Upper lobe of right lung (tissue), 1 donor: ENCODE measurements around the gene ZFAND6. TPM values are rescaled to one million over a fixed set of nuclear protein-coding genes. Genes with fewer than 3 reads are reported as not detected.
"Not testable (repeated sequence)": the region's sequence is repeated elsewhere in the genome, so short reads cannot be mapped to it uniquely, and the experiment has no call there.

Source experiments
- ATAC-seq: fragments of 200-7000 bp; cut with Tn5 transposase; one replicate; pipeline ENCODE4 v1.9.1; 2020; ENCODE audit warnings: mild to moderate bottlenecking, moderate library complexity
- DNase-seq: peaks from one replicate; pipeline ENCODE4 v3.0.0-alpha.2; 2020
- H3K27ac ChIP-seq: fragments of 200-600 bp; one replicate; pipeline ENCODE4 v1.8.0; 2022
- H3K27me3 ChIP-seq: fragments of 200-600 bp; one replicate; pipeline ENCODE4 v1.8.0; 2022; ENCODE audit warnings: mild to moderate bottlenecking
- H3K36me3 ChIP-seq: fragments of 200-600 bp; one replicate; pipeline ENCODE4 v1.8.0; 2022
- H3K4me1 ChIP-seq: fragments of 200-600 bp; one replicate; pipeline ENCODE4 v1.8.0; 2022
- H3K4me3 ChIP-seq: fragments of 200-600 bp; one replicate; pipeline ENCODE4 v1.8.0; 2022; ENCODE audit warnings: mild to moderate bottlenecking
- H3K9me3 ChIP-seq: fragments of 200-600 bp; one replicate; pipeline ENCODE4 v1.8.0; 2022
- intact Hi-C: fragments of 100-400 bp; cut with DNase I; formaldehyde crosslinking; loops from one replicate; pipeline ENCODE4 v1.11.0; 2022
- total RNA-seq: library from RNA; stranded (reverse); fragmentation: NEBNext Ultra II Directional; extraction: Animal tissue kit (Norgen Biotek cat#: 25700); gene quantifications from one replicate; pipeline ENCODE4 v1.2.1, GENCODE V29; 2021
- TF ChIP-seq, protein P1 (sequence below): fragments of 200-600 bp; IDR thresholded peaks from one replicate; pipeline ENCODE4 v1.8.0; 2022; ENCODE audit warnings: antibody characterized with exemption
- donor health status: DM: no; HTN: yes; CAD: no; lungs with severe emphysema.

Gene ZFAND6
- total RNA-seq, 1 donor from 2014 or later, result 79.5 TPM

DNA sequence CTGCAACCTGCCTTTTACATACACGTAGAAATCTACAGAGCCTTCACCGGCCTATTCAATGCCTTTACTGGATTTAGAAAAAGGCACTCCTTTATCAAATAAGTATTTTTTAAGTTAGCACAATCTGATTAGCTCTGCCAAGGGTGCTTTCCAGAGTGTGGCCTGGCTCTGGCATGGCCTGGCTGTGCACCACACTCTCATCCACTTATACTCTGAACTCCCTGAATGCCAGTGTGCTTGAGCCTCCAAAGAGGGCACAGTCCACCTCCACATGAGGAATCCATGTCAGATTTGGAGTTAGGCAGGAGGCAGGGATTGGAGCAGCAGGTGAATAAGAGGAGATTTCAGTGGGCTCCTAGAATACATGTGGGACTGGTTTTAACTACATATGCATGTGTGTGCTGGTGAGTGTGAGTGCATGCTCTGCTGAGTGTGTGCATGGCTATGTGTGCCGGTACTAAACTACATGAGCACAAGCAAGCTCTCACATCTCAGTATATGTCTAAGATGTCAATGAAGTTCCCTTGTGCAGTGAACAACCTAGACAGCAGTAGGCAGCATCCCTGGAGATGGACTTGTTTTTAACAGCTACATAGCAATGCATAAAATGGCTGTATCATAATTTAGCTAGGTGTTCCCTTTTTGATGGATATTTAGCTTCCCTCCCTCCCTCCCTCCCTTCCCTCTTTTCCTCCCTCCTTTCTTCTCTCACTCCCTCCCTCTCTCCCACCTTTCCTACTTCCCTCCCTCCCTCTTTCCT, 17.8 kb upstream of the ZFAND6 start:
- peak; percentile 86 for ATAC-seq
- intact Hi-C loops, result no loop called here
- no peaks in the 10 kb centered on the region for H3K4me1 ChIP-seq

DNA sequence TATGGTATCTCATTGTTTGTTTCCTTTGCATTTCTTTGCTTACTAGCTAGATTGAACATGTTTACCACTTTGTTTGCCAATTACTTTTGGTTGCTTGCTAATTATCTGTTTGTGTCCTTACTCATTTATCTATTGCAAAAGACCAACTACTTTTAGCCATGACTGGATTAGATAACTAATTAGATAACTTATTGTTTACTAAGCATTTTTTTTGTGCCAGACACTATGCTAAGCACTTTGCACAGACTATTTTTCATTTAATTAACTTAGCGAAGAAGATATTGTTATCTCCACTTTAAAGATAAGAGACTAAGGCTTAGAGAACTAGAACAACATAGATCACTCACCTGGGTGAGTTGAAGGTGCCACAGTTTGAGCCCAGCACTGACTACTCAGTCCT, 16.9 kb upstream of the ZFAND6 start:
- intact Hi-C loops, result no loop called here
- ATAC-seq (no peak), DNase-seq (no peak)
- H3K9me3 ChIP-seq, result no peaks in the 10 kb centered on the region
- no peak overlapping the region for H3K4me3 ChIP-seq
- H3K27me3 ChIP-seq, result no peaks in the 10 kb centered on the region
- H3K27ac ChIP-seq, result no peak overlapping the region
- TF ChIP-seq, protein P1, sequence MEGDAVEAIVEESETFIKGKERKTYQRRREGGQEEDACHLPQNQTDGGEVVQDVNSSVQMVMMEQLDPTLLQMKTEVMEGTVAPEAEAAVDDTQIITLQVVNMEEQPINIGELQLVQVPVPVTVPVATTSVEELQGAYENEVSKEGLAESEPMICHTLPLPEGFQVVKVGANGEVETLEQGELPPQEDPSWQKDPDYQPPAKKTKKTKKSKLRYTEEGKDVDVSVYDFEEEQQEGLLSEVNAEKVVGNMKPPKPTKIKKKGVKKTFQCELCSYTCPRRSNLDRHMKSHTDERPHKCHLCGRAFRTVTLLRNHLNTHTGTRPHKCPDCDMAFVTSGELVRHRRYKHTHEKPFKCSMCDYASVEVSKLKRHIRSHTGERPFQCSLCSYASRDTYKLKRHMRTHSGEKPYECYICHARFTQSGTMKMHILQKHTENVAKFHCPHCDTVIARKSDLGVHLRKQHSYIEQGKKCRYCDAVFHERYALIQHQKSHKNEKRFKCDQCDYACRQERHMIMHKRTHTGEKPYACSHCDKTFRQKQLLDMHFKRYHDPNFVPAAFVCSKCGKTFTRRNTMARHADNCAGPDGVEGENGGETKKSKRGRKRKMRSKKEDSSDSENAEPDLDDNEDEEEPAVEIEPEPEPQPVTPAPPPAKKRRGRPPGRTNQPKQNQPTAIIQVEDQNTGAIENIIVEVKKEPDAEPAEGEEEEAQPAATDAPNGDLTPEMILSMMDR, result no peak
- no peaks in the 10 kb centered on the region for H3K4me1 ChIP-seq
- no peaks in the 10 kb centered on the region for H3K36me3 ChIP-seq

More for the DNA sequence above, 17.8 kb upstream of the ZFAND6 start:
- Histone ChIP-seq H3K27ac (no peak overlapping the region), H3K27me3 (no peaks in the 10 kb centered on the region), H3K9me3 (no peaks in the 10 kb centered on the region), H3K36me3 (no peaks in the 10 kb centered on the region), H3K4me3 (no peak overlapping the region)
- TF ChIP-seq, protein P1, result no peak
- no peak for DNase-seq

DNA sequence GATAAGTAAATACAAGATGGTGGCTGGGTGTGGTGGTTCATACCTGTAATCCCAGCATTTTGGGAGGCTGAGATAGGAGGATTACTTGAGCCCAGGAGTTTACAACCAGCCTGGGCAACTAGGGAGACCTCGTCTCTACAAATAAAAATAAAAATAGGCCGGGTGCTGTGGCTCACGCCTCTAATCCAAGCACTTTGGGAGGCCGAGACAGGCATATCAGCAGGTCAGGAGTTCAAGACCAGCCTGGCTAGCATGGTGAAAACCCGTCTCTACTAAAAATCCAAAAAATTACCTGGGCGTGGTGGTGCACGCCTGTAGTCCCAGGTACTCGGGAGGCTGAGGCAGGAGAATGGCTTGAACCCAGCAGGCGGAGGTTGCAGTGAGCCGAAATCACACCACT, 14.3 kb upstream of the ZFAND6 start:
- H3K9me3 ChIP-seq, ATAC-seq, H3K27ac ChIP-seq, H3K4me1 ChIP-seq, H3K4me3 ChIP-seq, intact Hi-C loops, DNase-seq, H3K36me3 ChIP-seq, H3K27me3 ChIP-seq: not testable (repeated sequence)

DNA sequence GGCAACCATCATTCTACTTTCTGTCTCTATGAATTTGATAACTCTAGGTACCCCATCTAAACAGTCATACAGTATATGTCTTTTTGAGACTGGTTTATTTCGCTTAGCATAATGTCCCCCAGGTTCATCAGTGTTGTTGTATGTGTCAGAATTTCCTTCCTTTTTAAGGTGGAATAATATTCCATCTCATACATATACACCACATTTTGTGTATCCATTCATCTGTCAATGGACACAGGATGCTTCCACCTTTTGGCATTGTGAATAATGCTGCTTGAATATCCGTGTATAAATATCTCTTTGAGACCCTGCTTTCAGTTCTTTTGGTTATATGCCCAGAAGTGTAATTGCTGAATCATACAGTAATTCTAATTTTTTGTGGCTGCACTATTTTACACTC, 10.4 kb upstream of the ZFAND6 start:
- TF ChIP-seq, protein P1, result no peak
- intact Hi-C loops, result no loop called here
- H3K4me1 ChIP-seq, result no peaks in the 10 kb centered on the region
- ATAC-seq (no peak), DNase-seq (no peak)
- no peak overlapping the region for H3K4me3 ChIP-seq
- H3K27ac ChIP-seq, result no peak overlapping the region
- no peaks in the 10 kb centered on the region for H3K36me3 ChIP-seq
- no peaks in the 10 kb centered on the region for H3K27me3 ChIP-seq
- H3K9me3 ChIP-seq, result no peaks in the 10 kb centered on the region

DNA sequence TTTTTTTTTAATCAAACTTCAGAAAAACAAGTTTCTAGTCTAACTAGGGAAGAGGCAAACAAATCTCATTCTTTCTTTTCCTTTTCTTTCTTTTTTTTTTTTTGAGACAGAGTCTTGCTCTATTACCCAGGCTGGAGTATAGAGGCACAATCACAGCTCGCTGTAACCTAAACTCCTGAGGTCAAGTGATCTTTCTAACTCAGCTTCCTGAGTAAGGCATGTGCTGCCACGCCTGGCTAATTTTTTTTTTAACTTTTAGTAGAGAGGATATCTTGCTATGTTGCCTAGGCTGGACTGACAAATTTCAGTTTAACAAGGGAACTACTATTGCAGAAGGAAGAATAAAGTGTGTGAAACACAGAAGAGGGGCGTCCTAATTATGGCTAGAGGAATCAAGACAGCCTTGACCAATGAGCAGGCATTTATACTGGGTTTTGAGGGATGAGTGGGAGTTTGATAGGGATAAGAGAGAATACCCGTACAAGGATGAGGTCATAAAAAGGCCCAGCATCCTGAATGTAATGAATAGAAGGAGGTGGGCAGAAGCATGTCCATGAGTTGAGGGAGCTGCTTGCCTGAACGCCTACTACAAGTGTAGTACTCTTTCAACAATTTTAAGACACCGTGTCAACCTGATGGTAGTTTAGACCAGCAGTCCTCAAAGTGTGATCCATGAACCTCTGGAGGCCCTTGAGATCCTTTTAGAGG, 6.7 kb upstream of the ZFAND6 start:
- DNase-seq (no peak), ATAC-seq (no peak)
- Histone ChIP-seq H3K4me3 (no peak overlapping the region), H3K36me3 (no peaks in the 10 kb centered on the region), H3K27me3 (no peaks in the 10 kb centered on the region), H3K9me3 (no peaks in the 10 kb centered on the region), H3K4me1 (no peaks in the 10 kb centered on the region), H3K27ac (no peak overlapping the region)
- TF ChIP-seq, protein P1, result no peak
- intact Hi-C loops, result no loop called here

DNA sequence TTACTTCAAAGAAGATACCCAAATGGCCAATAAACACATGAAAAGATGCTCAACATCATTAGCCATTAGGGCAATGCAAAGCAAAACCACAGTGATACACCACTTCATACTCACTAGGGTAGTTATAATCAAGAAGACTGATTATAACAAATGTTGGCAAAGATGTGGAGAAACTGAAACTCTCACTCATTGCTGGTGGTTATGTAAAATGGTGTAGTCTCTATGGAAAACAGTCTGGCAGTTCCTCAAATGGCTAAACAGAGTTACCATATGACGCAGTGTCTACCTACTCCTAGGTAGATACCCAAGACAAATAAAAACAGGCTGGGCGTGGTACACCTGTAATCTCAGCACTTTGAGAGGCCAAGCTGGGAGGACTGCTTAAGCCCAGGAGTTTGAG, 3.5 kb upstream of the ZFAND6 start:
- Histone ChIP-seq H3K27me3 (no peaks in the 10 kb centered on the region), H3K4me3 (no peak overlapping the region), H3K27ac (no peak overlapping the region), H3K9me3 (no peaks in the 10 kb centered on the region), H3K36me3 (no peaks in the 10 kb centered on the region), H3K4me1 (peaks cover 5% of the 10 kb centered on the region)
- no peak for DNase-seq
- ATAC-seq, result no peak
- TF ChIP-seq, protein P1, result no peak
- intact Hi-C loops, result no loop called here
